Mesenchymal stem cell (in vitro differentiated cells and primary cell): ENCODE measurements around the gene FBXL15.

Source experiments
- DNase-seq: peaks from one replicate; pipeline ENCODE4 v3.0.0-alpha.2; 2013
- H2AFZ ChIP-seq: one replicate; pipeline ENCODE4 v1.6.1; 2013; ENCODE audit warnings: low read depth, mild to moderate bottlenecking, control low read depth, inconsistent platforms, low read length, moderate library complexity
- H2AK5ac ChIP-seq: 2 replicates; pipeline ENCODE4 v1.6.1; 2013; ENCODE audit warnings: low read length, moderate library complexity, mild to moderate bottlenecking, inconsistent platforms; ENCODE audit not compliant: severe bottlenecking
- H2BK120ac ChIP-seq: one replicate; pipeline ENCODE4 v1.6.1; 2013; ENCODE audit warnings: low read depth, mild to moderate bottlenecking, inconsistent platforms, low read length, moderate library complexity
- H2BK12ac ChIP-seq, 2 experiments: one replicate each; pipeline ENCODE4 v1.6.1; 2013; ENCODE audit warnings: inconsistent platforms in 2 of 2, low read length in 2 of 2, mild to moderate bottlenecking in 2 of 2, moderate library complexity in 2 of 2, control low read depth in 1 of 2
- H2BK15ac ChIP-seq: one replicate; pipeline ENCODE4 v1.6.1; 2013; ENCODE audit warnings: mild to moderate bottlenecking, low read depth, inconsistent platforms; ENCODE audit not compliant: poor library complexity, severe bottlenecking
- H2BK5ac ChIP-seq: 2 replicates; pipeline ENCODE4 v1.6.1; 2013; ENCODE audit warnings: low read depth, mild to moderate bottlenecking, low read length, control low read depth, inconsistent platforms; ENCODE audit not compliant: poor library complexity, severe bottlenecking
- H3K14ac ChIP-seq, 2 experiments: one replicate each; pipeline ENCODE4 v1.6.1; 2013; ENCODE audit warnings: inconsistent platforms in 2 of 2, low read length in 2 of 2, control low read depth in 1 of 2, mild to moderate bottlenecking in 1 of 2, moderate library complexity in 1 of 2
- H3K18ac ChIP-seq, 2 experiments: one replicate each; pipeline ENCODE4 v1.6.1; 2013; ENCODE audit warnings: inconsistent platforms in 2 of 2, low read length in 2 of 2, control low read depth in 1 of 2, low read depth in 1 of 2, mild to moderate bottlenecking in 1 of 2
- H3K23ac ChIP-seq, 2 experiments: one replicate each; pipeline ENCODE4 v1.6.1; 2013; ENCODE audit warnings: inconsistent platforms in 2 of 2, low read length in 2 of 2, mild to moderate bottlenecking in 2 of 2, moderate library complexity in 2 of 2, control low read depth in 1 of 2
- H3K27ac ChIP-seq: 2 replicates; pipeline ENCODE4 v1.5.1; 2013; ENCODE audit warnings: mild to moderate bottlenecking, moderate library complexity, low read length, control low read depth, inconsistent platforms; ENCODE audit not compliant: poor library complexity, severe bottlenecking
- H3K27me3 ChIP-seq, 2 experiments: 2 replicates each; pipeline versions ENCODE4 v1.6.1 to v1.7.0; 2013; ENCODE audit warnings: low read length in 2 of 2, mild to moderate bottlenecking in 2 of 2, moderate library complexity in 2 of 2, control low read depth in 1 of 2, inconsistent platforms in 1 of 2; ENCODE audit not compliant: control insufficient read depth in 1 of 2, insufficient read depth in 1 of 2
- H3K36me3 ChIP-seq, 2 experiments: 2 replicates each; pipeline versions ENCODE4 v1.6.1 to v1.7.0; 2013; ENCODE audit warnings: low read length in 2 of 2, control low read depth in 1 of 2, inconsistent platforms in 1 of 2, low read depth in 1 of 2, mild to moderate bottlenecking in 1 of 2; ENCODE audit not compliant: insufficient read depth in 2 of 2, control insufficient read depth in 1 of 2
- H3K4ac ChIP-seq, 2 experiments: one replicate each; pipeline ENCODE4 v1.6.1; 2013; ENCODE audit warnings: inconsistent platforms in 2 of 2, low read length in 2 of 2, mild to moderate bottlenecking in 2 of 2, moderate library complexity in 2 of 2, control low read depth in 1 of 2, low read depth in 1 of 2
- H3K4me1 ChIP-seq: 2 replicates; pipeline ENCODE4 v1.6.1; 2013; ENCODE audit warnings: low read depth, low read length, control low read depth; ENCODE audit not compliant: control insufficient read depth, insufficient read depth
- H3K4me2 ChIP-seq: 2 replicates; pipeline ENCODE4 v1.6.1; 2013; ENCODE audit warnings: low read length, mild to moderate bottlenecking, inconsistent platforms; ENCODE audit not compliant: poor library complexity, severe bottlenecking
- H3K4me3 ChIP-seq, 2 experiments: 2 replicates each; pipeline versions ENCODE4 v1.5.1 to v1.7.0; 2013; ENCODE audit warnings: low read length in 2 of 2, mild to moderate bottlenecking in 2 of 2, control low read depth in 1 of 2, low read depth in 1 of 2; ENCODE audit not compliant: insufficient read depth in 1 of 2
- H3K79me1 ChIP-seq: replicated peaks from 2 replicates; pipeline ENCODE4 v1.6.1; 2013; ENCODE audit warnings: mild to moderate bottlenecking, control low read depth, low read length, inconsistent platforms; ENCODE audit not compliant: poor library complexity, severe bottlenecking
- H3K9ac ChIP-seq: 2 replicates; pipeline ENCODE4 v1.7.0; 2013; ENCODE audit warnings: mild to moderate bottlenecking, low read length, moderate library complexity
- H3K9me3 ChIP-seq: 2 replicates; pipeline ENCODE4 v1.7.0; 2013; ENCODE audit warnings: mild to moderate bottlenecking, low read length; ENCODE audit not compliant: control insufficient read depth
- H4K8ac ChIP-seq: one replicate; pipeline ENCODE4 v1.6.1; 2013; ENCODE audit warnings: inconsistent platforms, mild to moderate bottlenecking, low read length, moderate library complexity
- H4K91ac ChIP-seq: one replicate; pipeline ENCODE4 v1.6.1; 2013; ENCODE audit warnings: mild to moderate bottlenecking, low read length, inconsistent platforms
- WGBS: methylation state at CpG from one replicate; pipeline ENCODE4 v1.1.7; 2013; ENCODE audit warnings: mixed read lengths; 5-methylcytosine and 5-hydroxymethylcytosine counted together

Gene FBXL15

GRCh38 chr10:102376901-102377300 lies 43.7 kb upstream of the FBXL15 start:
- Histone ChIP-seq H2AFZ (no peak overlapping the region), H3K4me1 (no peaks in the 10 kb centered on the region), H3K23ac (no peak overlapping the region), H3K36me3 (peaks cover 73 to 83% of the 10 kb centered on the region in 2 experiments), H3K18ac (no peak overlapping the region), H3K9me3 (no peaks in the 10 kb centered on the region), H3K4me3 (no peak overlapping the region), H3K14ac (no peak overlapping the region), H2BK5ac (no peak overlapping the region), H3K79me1 (peaks cover 15% of the 10 kb centered on the region), H3K4ac (no peak overlapping the region), H3K27ac (no peak overlapping the region), H4K91ac (no peak overlapping the region), H3K27me3 (no peaks in the 10 kb centered on the region), H3K9ac (no peak overlapping the region), H4K8ac (no peak overlapping the region), H2BK12ac (no peak overlapping the region), H2BK120ac (no peak overlapping the region), H2BK15ac (no peak overlapping the region), H2AK5ac (no peak overlapping the region), H3K4me2 (no peak overlapping the region)
- WGBS: 93% methylated on average over 12 of the region's 12 CpGs
- no peak for DNase-seq

- Histone ChIP-seq H4K91ac (no peak overlapping the region), H3K4ac (no peak overlapping the region), H3K4me1 (no peaks in the 10 kb centered on the region), H2AFZ (no peak overlapping the region), H3K18ac (no peak overlapping the region), H2BK120ac (no peak overlapping the region), H2AK5ac (no peak overlapping the region), H3K23ac (no peak overlapping the region), H2BK5ac (no peak overlapping the region), H3K4me2 (no peak overlapping the region), H3K27ac (no peak overlapping the region), H4K8ac (no peak overlapping the region), H3K14ac (no peak overlapping the region), H2BK12ac (no peak overlapping the region), H2BK15ac (no peak overlapping the region), H3K9me3 (no peaks in the 10 kb centered on the region), H3K27me3 (no peaks in the 10 kb centered on the region), H3K9ac (no peak overlapping the region), H3K4me3 (no peak overlapping the region), H3K79me1 (peaks cover 20% of the 10 kb centered on the region), H3K36me3 (peaks cover 76 to 82% of the 10 kb centered on the region in 2 experiments)
- DNase-seq: no peak
- 97% methylated on average over 6 of the region's 6 CpGs for WGBS
Observed at GRCh38 chr10:102379383-102379782, 41.3 kb upstream of the FBXL15 start.

GRCh38 chr10:102381983-102382382 lies 38.7 kb upstream of the FBXL15 start:
- Histone ChIP-seq H2BK12ac (no peak overlapping the region), H3K4ac (no peak overlapping the region), H3K27ac (no peak overlapping the region), H3K4me1 (peaks cover 6% of the 10 kb centered on the region), H3K9ac (no peak overlapping the region), H3K27me3 (no peaks in the 10 kb centered on the region), H2BK15ac (no peak overlapping the region), H3K23ac (no peak overlapping the region), H2AK5ac (no peak overlapping the region), H2BK120ac (no peak overlapping the region), H2AFZ (no peak overlapping the region), H2BK5ac (no peak overlapping the region), H4K8ac (no peak overlapping the region), H3K18ac (no peak overlapping the region), H3K36me3 (peaks cover 50 to 63% of the 10 kb centered on the region in 2 experiments), H4K91ac (no peak overlapping the region), H3K14ac (no peak overlapping the region), H3K9me3 (no peaks in the 10 kb centered on the region), H3K4me2 (no peak overlapping the region), H3K79me1 (peaks cover 14% of the 10 kb centered on the region), H3K4me3 (no peak overlapping the region)
- WGBS: 94% methylated on average over 9 of the region's 9 CpGs
- DNase-seq: no peak

- Histone ChIP-seq H2BK5ac (no peak overlapping the region), H2BK120ac (no peak overlapping the region), H3K9ac (no peak overlapping the region), H2BK15ac (no peak overlapping the region), H3K27ac (no peak overlapping the region), H4K8ac (no peak overlapping the region), H3K4me2 (no peak overlapping the region), H3K79me1 (peaks cover 14% of the 10 kb centered on the region), H3K14ac (no peak overlapping the region), H3K9me3 (no peaks in the 10 kb centered on the region), H3K27me3 (no peaks in the 10 kb centered on the region), H3K36me3 (peaks cover 46 to 61% of the 10 kb centered on the region in 2 experiments), H3K23ac (no peak overlapping the region), H3K4me3 (no peak overlapping the region), H3K4ac (no peak overlapping the region), H4K91ac (no peak overlapping the region), H2AK5ac (no peak overlapping the region), H2BK12ac (no peak overlapping the region), H2AFZ (no peak overlapping the region), H3K4me1 (peaks cover 6% of the 10 kb centered on the region), H3K18ac (no peak overlapping the region)
- 100% methylated on average over 8 of the region's 8 CpGs for WGBS
- DNase-seq: no peak
Observed at GRCh38 chr10:102382871-102383270, 37.8 kb upstream of the FBXL15 start.
